ENCODE results near the gene PRR5L.

PRR5L gene

DNA sequence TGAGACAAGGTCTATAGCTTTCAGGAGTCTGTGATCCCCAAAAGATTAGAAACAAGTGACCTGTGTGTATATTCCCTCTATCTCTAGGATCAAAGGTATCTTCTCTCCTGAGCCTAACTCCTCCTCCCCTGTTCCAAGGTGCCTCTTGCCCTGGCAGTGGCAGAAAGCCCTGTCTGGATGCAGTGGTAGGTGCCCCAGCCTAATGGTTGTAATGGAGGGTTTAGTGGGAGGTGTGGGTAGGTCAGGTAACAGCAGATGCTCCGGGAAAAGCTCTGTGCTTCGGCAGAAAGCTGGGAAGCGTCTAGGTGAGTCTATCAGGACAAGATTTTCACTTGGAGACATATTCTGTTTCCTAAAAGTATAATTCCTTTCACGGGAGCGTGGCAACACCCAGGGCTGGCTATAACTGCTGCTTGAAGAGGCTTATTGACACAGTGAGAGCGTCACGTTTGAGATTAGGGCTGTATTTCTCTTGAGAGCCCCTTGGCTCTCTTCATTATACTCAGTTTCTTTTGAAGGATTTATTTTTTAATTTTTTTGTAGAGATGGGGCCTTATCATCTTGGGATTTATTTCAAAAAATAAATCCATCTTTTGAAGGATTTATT is 49.5 kb downstream of the PRR5L start:
- no peak overlapping the region for H3K4me3 ChIP-seq (ENCODE audit: low read depth, low read length)
- TF ChIP-seq CTCF (IDR thresholded peaks at IDR 0.05; ENCODE audit: control insufficient read depth, extremely low read depth, insufficient read depth), result no peak
- DNase-seq (ENCODE audit: low read depth), result no peak

GRCh38 chr11:36346562-36347383 is 50.7 kb downstream of the PRR5L start:
- no peak for TF ChIP-seq CTCF (IDR thresholded peaks at IDR 0.05; ENCODE audit: control insufficient read depth, extremely low read depth, insufficient read depth)
- no peak for DNase-seq (ENCODE audit: low read depth)
- H3K4me3 ChIP-seq (ENCODE audit: low read depth, low read length), result no peak overlapping the region

DNA sequence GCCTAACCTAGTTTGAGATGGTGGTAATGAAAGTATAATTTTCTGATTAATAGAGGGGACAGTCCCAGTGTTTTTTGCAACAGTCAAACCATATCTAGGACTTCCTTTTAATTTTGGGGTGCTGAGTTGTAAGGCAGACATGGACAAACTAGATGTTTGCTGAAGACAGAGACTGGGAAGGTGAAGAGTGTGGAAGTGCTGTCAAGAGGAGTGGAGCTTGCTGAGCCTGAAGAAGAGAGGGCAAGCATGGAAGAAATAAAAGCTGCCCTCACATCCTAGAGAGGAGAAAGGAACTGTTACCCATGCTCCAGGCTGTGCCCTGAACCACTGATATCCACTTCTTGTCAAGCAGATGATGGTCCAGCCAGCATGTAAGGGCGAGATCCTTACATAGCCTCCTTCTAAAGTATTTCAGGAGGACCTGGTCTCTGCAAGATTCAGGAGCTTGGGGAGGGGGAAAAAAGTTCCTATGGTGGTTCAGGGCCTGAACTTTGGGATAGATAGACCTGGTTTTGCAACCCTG is 51.4 kb downstream of the PRR5L start:
- no peak for DNase-seq (ENCODE audit: low read depth)
- TF ChIP-seq CTCF (IDR thresholded peaks at IDR 0.05; ENCODE audit: control insufficient read depth, extremely low read depth, insufficient read depth), result no peak

DNA sequence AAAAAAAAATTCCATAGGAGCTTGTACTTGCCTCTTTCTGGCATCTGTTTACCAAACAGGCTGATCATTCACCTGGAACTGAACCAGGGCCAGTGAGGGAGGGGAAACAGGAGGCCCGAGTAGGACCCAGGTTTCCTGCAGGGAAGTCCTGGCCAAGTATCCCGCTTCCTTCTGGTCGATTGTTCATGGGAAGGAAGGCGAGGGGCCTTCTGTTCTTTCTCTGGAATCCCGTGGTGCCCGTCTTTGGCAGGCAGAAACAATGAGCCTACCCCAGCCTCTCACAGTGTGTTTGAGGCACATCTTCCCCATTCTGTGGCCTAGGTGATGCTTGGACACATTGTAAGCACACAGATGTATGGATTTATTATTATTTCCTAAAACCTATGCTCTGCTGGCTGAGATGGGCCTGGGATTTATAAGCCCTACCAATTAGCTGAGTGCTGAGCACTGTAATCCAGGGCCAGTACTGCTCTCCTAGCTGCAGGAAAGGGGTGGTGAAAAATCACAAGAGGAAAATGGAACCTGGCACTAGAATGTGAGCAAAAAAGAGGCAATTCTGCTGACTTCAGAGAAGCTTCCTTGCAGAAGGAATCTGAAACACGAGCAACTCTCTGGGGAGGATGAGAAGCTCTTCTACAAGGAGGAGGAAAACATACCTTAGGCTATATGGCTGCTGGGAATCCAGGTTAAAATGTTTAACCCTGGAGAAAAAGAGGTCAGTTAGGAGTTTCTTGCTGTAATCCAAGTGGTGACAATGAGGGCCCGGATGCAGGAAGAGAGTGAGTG is 53.5 kb downstream of the PRR5L start:
- H3K4me3 ChIP-seq (ENCODE audit: low read depth, low read length), result no peak overlapping the region
- DNase-seq (ENCODE audit: low read depth), result no peak
- TF ChIP-seq CTCF (IDR thresholded peaks at IDR 0.05; ENCODE audit: control insufficient read depth, extremely low read depth, insufficient read depth), result no peak

More for the DNA sequence above, 51.4 kb downstream of the PRR5L start:
- H3K4me3 ChIP-seq (ENCODE audit: low read depth, low read length), result no peak overlapping the region

DNA sequence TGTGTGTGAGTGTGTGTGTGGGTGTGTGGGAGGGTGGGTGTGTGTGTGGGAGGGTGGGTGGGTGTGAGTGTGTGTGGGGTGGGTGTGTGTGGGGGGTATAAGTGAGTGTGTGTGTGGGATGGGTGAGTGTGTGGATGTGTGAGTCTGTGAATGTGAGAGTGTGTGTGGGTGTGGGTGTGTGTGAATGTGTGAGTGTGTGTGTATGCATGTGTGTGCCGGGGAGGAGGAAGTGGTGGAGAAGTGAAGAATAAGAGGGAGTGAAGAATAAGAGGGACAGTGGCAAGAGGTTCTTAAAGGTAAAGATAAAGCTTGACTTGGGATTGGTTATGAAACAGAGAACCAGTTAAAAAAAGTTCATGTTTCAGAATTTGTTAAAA is 54.0 kb downstream of the PRR5L start:
- no peak overlapping the region for H3K4me3 ChIP-seq (ENCODE audit: low read depth, low read length)
- no peak for TF ChIP-seq CTCF (IDR thresholded peaks at IDR 0.05; ENCODE audit: control insufficient read depth, extremely low read depth, insufficient read depth)
- no peak for DNase-seq (ENCODE audit: low read depth)

- no peak overlapping the region for H3K4me3 ChIP-seq (ENCODE audit: low read depth, low read length)
- DNase-seq (ENCODE audit: low read depth), result no peak
- TF ChIP-seq CTCF (IDR thresholded peaks at IDR 0.05; ENCODE audit: control insufficient read depth, extremely low read depth, insufficient read depth), result no peak
Observed at GRCh38 chr11:36352922-36353321, 56.8 kb downstream of the PRR5L start.
